ENCODE measurements around the gene FMN1.
"Not testable (repeated sequence)": the region's sequence is repeated elsewhere in the genome, so short reads cannot be mapped to it uniquely, and the experiment has no call there.

FMN1 gene

DNA sequence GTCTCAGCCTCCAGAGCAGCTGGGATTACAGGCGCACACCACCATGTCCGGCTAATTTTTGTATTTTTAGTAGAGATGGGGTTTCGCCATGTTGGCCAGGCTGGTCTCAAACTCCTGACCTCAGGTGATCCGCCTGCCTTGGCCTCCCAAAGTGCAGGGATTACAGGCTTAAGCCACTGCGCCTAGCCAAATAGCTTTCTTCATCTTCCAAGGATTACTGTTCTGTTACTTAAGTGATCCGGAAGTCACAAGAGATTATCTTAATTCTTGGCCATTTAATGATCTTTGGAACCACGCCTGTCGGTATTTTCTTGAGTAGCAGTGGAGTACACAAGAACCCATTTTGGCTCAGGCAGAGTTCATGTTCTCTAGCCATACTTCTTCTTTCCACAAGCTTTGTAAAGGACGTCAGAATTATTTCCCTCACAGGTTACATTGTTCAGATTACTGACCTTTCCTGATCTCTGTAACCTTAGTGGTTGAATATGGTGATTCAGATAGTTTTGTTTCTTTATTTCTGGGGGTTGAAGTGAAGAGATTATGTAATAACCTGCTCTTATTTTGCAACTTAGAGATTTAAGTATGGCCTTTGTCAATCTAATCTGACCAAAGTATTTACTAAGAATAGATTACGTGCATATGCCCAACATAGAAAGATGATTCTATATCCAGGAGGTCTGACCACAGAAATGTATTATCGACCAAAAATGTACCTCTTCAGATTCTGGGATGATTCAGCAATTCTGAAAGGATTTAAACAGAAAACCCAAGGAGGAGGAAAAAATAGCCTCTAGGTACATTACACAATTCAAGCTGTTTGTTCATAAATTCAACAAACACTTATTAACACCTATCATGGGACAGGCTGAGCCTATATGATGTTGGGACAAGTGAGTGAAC is 344.5 kb downstream of the FMN1 start:
- DNase-seq: no peak

DNA sequence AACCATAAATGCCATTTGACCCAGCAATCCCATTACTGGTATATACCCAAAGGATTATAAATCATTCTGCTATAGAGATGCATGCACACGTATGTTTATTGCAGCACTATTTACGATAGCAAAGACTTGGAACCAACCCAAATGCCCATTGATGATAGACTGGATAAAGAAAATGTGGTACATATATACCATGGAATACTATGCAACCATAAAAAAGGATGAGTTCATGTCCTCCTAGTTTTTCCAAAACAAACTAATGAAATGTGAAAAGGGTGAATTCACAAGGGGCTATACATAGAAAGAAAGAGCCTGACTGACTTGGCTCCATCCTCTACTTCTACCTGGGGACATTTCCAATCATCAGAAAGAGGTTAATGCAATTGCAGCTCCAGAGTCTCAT is 347.8 kb downstream of the FMN1 start:
- not testable (repeated sequence) for DNase-seq

DNA sequence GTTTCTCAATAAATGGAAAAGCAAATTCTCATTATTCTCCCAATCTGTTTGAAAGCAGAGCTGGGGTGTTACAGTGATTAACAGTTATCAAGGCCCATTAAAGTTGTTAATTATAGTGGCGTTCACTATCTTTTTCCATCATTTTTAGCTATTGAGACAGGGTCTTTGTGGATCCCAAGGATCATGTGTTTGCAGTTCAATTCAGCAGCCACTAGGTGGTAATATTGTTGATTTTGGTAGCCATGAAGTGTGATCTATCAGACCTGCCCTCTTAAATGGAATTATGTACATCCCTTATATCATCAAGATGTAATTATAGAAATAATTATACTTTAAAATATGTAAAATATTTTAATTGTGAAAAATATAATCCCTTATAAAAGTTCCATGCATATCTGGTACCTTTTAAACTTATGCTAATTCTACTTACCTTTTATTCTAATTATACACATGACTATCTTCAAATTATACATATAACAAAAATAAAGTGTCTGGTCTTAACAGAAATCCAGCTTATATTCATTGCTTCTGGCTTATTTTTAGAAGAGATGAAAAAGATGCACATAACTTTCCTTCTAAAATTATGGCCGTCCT is 350.3 kb downstream of the FMN1 start:
- no peak for DNase-seq

DNA sequence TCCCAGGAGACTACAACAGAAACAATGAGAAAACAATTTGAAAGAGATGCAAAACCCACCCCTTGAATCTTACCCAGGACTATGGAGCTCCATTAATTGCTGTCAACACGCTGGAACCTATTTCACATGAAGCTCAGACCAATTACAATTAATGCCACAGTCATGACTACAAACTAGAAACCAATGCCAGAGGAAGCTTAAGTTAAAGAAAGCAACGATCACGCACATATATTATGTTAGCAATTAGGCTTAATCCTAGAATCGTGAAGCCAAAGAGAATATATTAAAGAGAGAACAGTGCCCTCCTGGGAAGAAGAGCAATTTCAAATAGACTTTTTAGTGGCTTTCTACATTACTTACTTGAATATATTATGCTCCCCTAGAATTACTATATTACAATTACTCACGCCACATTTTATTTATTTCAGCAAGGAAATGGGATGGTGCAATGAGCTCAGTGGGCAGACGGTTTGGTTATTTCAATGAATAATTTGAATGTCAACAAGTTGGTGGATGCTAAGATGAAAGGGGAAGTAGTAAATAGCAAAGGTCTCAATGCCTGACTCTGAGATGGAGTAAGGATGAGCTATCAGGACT is 351.2 kb downstream of the FMN1 start:
- DNase-seq: no peak

DNA sequence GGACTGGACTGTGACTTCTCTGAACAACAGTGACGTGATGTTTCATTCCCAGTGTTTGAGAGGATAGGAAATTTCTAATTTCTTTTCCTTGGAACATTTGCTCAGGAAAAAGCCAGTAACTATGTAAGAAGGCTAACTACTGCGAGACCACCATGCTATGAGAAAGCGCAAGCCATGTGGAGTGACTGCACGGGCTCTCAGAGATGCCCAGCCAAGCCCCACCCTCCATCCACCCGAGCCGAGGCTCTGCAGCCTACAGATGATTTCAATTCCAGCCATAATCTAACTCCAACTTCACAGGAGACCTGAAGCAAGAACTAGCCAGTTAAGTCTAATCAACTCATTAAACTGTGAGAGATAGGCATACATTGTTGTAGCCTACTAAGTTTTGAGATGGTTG is 352.4 kb downstream of the FMN1 start:
- DNase-seq: no peak

DNA sequence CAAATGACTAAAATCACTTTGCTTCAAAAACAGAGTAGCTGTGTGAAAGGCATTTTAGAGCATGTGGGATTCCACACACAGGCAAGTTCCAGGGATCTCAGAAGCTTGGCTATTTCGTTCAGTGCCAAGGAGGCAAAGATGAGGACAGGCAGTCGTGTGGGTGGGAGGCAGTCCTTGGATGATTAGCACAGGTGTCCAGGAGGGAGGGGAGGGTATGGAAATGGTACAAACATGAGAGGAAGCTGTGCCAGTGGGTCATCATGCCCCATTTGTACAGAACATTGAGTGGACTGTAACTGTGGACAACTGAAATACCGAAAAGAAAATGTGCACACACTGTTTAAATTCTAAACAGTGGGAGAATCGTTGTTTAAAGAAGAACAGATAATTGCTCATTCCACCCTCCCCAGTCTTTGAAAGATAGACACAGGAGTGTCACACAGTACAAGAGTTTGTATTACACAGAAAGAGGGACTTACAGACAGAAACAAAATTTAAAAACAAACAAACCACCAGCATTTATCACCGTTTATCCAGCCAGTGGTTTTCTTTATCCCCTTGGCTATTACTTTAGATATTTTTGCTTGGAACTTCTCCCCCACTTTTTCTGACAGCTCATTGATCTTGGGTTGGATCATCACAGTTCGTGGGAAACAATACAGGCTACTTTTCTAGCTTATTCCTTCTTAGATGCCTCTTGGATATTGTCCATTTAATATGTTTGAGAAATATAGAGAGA is 353.8 kb downstream of the FMN1 start:
- no peak for DNase-seq

DNA sequence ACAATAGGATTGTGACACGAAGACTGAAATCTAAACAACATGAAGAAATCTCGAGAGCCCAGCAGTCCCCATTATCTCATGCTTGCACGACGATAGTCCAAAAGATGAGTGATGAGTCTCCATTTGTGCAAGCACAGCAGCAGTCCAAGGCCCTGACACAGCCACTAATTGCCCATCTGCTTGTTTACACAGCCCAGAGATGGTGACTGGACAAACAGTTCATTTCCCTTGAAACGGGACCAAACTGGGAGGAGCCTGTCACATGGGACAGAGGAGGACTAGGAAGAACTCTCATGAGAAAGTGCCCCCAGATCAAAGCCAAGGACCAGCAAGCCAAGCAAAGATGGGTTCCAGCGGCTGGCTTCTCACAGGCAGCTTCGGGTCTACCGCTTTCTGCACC is 355.7 kb downstream of the FMN1 start:
- DNase-seq: no peak

DNA sequence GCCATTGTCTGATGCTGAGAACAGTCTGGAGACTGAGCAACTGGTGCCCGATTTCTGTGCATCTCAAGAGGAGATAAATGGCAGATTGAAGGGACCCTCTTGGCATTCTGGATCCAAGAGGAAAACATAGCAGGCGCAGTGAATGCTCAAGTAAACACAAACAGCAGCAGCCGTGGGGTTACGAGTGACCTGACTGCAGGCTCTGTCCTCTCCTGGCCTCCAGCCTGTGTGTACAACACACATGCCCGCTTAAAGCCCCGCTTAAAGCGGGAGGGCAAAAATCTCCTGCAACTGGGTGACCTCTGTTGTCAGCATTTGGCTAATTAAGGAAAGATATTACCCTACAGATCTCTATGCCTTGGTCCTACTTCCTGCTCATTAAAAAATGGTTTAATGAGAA is 356.2 kb downstream of the FMN1 start:
- no peak for DNase-seq

DNA sequence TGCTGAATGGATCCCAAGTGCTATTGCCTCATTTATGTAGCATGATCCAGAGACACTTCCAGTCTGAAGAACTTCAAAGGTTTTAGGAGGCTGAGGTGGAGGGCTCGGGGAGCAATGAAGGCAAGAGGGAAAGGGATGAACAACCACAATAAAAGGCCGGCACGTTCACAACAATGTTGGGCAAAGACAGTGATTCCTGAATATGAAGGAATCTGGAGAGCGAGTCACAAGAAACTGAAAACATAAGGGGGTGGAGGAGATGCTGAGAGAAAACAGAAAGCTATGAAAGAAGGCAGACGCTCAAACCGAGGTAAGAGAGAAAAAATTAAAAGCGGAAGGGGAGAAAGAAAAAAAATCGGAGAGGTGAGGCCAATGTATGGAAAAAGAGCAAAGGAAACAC is 356.6 kb downstream of the FMN1 start:
- DNase-seq: no peak

DNA sequence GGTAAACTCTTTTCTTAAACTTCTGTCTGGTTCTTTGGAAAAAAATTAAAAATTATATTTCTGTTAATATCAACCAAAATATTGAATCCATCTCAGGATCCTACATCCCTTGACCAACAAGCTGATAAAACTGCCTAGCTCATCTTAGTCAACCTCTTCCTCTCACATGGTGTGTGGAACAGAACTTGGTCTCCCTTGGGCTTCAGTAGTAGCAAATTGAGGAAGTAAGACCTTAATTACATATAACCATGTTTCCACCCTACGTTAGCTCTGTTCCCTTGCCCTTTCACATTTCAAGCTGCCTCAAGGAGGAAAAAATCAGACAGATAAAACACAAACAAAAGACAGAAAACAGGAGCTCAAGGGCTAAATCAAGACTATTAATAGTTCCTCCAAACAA is 360.4 kb downstream of the FMN1 start:
- DNase-seq: no peak

DNA sequence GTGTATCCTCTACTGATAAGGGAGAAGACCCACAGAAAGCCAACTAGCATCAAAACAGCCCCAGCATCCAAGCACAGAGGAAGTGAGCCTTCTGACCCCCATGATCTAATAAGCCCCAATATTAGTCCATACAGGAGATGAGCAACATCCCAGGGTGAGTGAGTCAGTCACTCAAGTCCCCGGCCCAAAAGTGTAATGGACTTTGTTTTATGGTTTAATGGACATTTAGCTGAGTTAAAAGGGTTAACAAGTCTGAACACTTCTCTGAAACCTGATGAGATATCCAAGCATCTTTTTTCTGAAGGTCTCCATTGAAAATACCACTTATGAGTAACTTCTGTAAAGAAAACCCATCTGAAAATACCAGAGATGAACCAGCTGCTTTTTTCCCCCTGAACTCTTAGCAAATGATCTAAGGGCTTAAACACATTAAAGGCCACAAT is 361.1 kb downstream of the FMN1 start:
- DNase-seq: no peak

DNA sequence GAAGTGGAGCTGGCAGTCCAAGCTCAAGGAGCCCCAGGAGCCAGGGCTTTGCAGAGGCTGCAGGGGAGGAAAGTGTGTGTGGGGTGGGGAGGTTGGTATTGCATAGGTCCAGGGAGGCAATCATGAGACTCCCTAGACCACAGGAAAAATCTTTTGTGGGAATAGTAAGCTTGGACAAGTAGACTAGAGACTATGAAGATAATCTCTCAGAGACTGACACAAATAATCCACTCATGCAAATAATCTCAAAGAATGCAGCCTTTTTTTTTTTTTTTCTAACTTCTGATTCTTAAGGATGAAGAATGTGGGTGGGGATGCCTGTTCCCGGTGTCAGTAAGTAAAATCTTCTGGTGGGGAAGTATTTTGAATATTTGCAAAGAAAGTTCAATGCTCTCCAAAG is 363.0 kb downstream of the FMN1 start:
- no peak for DNase-seq

DNA sequence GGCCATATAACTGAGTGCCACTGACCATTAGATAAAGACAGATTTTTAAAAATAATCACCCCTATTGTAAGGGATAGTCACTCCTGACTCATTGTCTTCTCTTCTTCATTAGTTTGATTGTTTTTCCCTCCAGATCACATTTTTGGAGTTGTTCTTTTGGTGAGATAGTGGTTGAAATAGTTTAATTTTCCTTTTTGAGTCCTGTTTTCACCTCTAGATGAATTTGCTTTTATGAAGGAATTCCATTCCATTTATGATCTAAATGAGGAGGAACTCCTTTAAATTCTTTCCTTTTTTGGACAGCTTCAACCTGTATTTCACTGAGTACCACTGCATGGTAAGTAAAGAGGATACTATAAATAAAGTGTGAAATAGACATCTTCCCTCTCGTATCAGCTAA is 364.3 kb downstream of the FMN1 start:
- no peak for DNase-seq

DNA sequence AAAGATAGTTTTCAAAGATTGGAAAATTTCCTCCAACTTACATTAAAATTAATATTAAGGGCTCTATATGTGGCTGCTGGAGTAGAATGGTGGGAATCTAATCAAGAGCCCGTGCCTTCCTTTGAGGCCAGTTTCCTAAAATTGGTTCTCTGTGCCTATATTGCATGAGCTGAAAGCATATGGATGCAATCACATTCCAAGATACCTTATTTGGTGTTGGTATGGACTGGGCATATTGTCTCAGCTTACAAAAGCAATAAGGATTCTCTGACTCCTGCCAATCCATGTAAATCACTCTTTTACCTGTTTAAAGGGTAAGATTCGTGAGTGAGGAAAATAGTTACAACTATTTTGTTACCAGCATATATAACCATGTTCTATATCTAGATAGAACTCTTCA is 365.1 kb downstream of the FMN1 start:
- no peak for DNase-seq

DNA sequence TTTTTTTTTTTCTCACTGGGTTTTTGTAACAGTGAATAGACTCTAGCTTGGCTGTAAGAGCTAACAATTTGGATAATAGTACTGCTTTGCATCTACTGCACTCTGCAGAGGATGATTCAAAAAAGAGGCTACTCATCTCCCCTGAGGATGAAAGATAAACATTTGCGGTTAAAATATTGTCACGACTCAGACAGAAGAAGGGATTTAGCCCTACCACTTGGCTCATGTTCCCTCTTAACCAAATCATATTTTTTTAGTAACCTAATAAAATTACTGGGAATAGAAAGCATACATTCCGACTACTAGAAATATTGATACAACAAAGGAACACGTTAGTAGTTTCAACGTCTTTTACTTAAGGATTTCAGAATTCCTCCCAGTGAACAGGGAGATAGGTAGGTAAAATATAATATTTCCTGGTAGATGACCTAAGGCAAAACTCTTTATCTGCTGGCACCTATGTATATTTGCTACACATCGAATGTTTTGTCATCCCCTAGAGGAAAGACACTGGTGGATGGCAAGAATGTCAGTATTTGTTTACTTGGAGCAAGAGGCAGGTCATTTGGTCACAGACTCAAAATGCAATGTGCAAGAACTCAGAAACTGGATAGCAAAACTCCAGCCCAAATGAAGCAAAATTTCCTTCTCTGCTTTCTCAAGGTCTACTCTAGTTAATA is 365.9 kb downstream of the FMN1 start:
- no peak for DNase-seq

DNA sequence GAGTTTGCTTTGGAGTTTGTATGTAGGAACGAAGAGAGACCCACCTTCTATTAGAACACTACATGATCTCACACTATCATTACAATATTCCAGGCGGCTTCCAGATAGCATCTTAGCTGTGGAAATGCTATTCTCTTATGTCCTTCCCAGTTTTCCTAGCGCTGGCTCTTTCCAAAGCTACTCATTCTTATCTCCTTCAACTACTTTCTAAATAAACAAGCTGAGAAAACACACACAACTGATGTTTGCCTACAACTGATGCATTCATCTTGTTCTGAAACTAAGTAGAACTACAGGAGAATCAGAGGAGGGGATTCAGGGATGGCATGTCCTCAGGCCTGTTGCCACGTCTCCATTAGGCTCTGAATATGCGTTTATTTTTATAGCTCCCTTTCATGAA is 367.8 kb downstream of the FMN1 start:
- DNase-seq: no peak

DNA sequence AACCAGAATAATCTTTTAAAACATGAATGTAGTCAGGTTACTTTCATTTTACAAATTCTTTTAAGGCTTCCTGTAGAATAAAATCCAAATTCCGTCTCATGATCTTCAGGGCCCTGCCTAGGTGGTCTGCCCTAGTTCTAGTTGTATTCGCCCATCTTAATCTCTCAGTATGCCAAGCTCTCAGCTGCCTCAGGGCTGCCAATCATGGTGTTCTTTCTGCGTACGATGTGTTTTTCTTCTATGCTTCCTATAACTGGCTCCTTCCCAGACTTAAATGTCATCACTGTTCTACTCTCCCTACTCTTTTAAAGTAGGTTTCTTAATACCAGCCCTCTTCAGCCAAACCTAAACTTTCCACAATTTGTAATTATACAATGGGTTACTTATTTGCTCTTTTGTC is 369.3 kb downstream of the FMN1 start:
- no peak for DNase-seq

DNA sequence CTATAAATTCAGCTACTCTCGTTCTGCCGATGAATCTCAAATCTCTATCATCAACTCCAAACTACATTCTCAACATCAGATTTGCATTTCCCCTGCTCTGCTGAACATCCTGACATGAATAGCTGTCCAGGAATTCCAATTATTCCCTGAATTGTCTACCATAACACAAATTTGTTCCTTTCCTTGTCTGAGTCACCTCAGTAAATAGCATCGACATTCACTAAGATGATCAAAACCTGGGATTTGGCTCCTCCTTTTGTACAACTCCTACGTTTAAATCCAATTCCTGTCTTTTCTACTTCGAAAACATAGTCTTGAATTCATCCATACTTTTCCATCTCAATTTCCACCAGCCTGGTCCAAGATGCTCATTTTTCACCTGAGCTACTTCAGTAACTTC is 369.7 kb downstream of the FMN1 start:
- DNase-seq: no peak

DNA sequence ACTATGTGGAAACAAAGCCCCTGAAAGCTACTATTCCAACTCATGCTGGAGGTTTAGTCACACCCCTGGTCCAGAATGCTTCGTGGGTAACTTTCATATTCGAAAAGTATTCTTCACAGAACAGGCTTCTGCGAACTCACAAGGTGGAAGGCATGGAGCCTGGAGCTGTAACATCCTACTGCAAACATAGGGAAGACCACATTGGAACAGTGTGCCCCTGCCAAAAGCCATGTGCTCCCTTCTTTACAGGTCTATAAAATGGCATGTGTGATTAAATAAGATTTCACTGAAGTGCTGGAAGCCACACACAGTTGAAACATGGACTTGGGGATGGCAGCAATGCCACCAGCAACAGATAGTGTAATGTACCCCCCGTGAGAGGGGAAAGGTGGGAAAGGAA is 370.8 kb downstream of the FMN1 start:
- DNase-seq: no peak

DNA sequence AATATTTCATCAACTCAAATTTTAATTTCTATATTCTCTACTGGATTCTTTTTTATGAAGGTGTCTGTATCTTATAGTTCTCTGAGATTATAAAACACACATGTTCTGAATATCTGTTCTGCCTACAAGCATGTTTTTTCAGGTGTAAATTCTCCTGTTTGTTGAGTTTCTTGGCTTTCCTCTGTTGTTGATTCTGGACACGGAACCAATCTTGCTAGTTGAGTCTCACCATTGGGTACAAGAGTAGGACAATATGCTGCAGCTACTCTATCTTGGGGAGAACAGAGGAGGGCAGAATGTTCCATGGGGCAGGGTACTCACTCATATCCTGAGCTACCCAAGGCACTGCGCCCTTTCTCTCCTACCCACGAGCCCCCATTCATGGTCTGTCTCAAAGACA is 371.8 kb downstream of the FMN1 start:
- DNase-seq: no peak

DNA sequence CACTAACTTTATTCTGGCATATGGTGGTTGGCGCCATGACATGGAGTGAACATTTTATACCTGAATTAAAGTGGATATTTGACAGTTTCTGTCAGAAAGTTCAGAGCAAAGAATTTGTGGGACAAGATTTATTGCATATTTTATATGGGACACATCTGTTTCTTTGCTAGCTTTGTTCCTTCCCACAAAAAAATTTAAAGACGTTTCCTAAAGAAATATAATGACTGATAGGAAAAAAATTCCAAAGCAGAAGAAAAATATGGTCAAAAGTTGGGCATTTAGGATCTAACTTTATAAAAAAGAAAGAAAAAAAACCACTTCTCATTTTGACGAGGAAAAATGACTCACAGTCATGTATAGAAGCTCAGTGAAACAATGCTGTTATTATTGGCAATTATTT is 375.1 kb downstream of the FMN1 start:
- DNase-seq: no peak

DNA sequence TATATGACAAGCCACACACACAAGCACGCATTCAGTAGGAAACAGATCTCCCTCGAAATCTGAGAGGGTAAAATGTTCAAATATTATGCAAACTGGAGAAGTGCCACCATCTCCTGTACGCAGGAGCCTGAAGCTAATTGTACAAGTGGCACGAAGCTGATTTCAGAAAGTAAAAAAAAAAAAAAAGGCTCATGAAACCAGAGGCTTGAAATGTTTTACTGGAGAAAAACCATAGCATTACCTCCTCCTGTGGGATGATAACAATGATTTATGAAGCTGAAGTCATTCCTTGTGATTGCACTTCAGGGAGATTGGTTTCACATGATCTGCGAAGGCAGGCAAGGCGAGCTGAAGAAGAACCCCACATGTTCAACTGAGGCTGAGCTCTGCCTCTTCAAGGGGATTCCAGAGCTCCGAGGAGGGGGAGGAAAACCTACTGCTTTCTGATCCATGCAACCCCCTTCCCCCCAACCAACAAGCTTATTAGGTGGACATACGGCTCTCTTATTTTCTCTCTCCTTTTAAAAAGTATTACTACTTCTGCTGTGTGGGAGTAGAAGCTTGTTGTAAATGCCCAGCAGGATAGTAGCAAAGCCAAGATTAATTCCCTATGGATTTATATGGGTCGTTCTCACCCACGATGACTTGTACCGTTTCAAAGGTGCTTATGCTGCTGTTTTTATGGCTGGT is 375.6 kb downstream of the FMN1 start:
- no peak for DNase-seq

Measured in activated CD4-positive, CD25-positive, alpha-beta regulatory T cell treated with anti-CD3 and anti-CD28 coated beads, Interleukin-2, amount 50 U/mL, for 72 hours (primary cell).